SK-N-MC (cell line): Measurements from ENCODE around the gene KRT14.
"Not testable (repeated sequence)": the region's sequence is repeated elsewhere in the genome, so short reads cannot be mapped to it uniquely, and the experiment has no call there.

Experiments used
- DNase-seq: peaks from one replicate; pipeline ENCODE4 v3.0.0-alpha.2; 2011; ENCODE audit warnings: low read depth, low spot score
- H3K27ac ChIP-seq: fragments of 200-600 bp; sonication (generic); 2 replicates; pipeline ENCODE4 v1.5.1; 2016; ENCODE audit warnings: mixed run types
- H3K36me3 ChIP-seq: fragments of 200-600 bp; sonication (generic); 2 replicates; pipeline ENCODE4 v1.6.1; 2017; ENCODE audit warnings: antibody characterized with exemption, low read length, mixed read lengths; ENCODE audit not compliant: insufficient read depth
- H3K4me3 ChIP-seq: fragments of 200-600 bp; sonication (generic); 2 replicates; pipeline ENCODE4 v1.5.1; 2016
- H3K9ac ChIP-seq: fragments of 200-600 bp; sonication (generic); 2 replicates; pipeline ENCODE4 v1.8.0; 2017; ENCODE audit warnings: mixed run types, mixed read lengths; ENCODE audit not compliant: insufficient read length
- H3K9me3 ChIP-seq: fragments of 200-600 bp; sonication (generic); 2 replicates; pipeline ENCODE4 v1.6.1; 2017; ENCODE audit warnings: low read depth, mild to moderate bottlenecking, antibody characterized with exemption, low read length, moderate library complexity, mixed read lengths
- EZH2 ChIP-seq: fragments of 200-600 bp; sonication (generic); IDR thresholded peaks from one replicate; pipeline ENCODE4 v1.6.1; 2017; ENCODE audit warnings: antibody characterized with exemption
- FOXP2 ChIP-seq: optimal IDR thresholded peaks from 2 replicates; pipeline ENCODE3; 2011; ENCODE audit warnings: mild to moderate bottlenecking, moderate library complexity; ENCODE audit not compliant: insufficient read depth; ENCODE audit errors: extremely low read length, control extremely low read depth
- POLR2AphosphoS5 ChIP-seq: IDR thresholded peaks from 2 replicates; pipeline ENCODE4 v1.6.1; 2012; ENCODE audit warnings: mild to moderate bottlenecking, low read depth, low read length, borderline replicate concordance

KRT14 gene

DNA sequence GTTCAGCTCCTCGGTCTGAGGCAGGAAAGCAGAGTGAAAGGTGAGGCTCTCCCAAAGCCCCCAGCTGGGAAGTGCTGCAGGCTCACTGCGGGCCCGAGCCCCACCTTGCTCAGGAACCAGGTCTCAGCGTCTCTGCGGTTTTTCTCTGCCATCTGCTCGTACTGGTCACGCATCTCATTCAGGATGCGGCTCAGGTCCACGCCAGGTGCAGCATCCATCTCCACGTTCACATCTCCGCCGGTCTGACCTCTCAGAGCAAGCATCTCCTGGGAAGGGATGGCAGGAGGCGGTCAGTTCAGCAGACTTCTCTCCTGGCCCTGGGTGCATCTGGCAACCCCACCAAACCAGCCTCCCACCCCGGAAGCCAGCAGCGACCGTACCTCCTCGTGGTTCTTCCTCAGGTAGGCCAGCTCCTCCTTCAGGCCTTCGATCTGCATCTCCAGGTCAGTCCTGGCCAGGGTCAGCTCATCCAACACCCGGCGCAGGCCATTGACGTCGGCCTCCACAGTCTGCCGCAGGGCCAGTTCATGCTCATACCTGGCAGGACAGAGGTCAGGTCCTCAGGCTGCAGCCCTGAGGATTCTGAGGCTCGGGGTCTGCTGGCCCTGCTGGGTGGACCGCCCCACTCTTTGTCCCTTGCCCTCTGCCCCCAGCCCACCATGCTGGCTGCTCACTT is 24.4 kb upstream of the KRT14 start:
- no peak for DNase-seq
- Histone ChIP-seq H3K9ac (no peak overlapping the region), H3K4me3 (no peak overlapping the region), H3K36me3 (no peaks in the 10 kb centered on the region), H3K9me3 (no peaks in the 10 kb centered on the region), H3K27ac (no peak overlapping the region)
- no peak for TF ChIP-seq POLR2AphosphoS5
- no peak for TF ChIP-seq FOXP2
- TF ChIP-seq EZH2: no peak

DNA sequence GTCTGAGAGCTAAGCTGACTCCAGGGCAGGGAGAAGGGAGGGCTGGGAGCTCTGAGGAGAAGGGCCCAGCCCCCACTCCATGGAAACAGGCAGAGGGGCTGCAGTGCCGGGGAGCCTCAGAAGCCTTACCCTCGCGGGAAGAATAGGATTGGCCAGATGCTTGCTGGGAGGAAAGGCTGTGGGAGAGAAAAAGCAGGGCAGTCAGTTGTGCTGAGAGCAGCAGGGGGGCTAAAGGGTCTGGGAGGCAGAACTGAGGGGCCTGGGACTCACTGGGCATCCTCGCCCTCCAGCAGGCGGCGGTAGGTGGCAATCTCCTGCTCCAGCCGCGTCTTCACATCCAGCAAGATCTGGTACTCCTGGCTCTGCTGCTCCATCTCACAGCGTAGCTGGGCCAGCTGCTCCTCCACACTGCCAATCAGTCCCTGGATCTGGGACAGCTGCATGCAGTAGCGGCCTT is 23.4 kb upstream of the KRT14 start:
- not testable (repeated sequence) for DNase-seq, H3K9me3 ChIP-seq, H3K4me3 ChIP-seq, H3K27ac ChIP-seq, H3K36me3 ChIP-seq, H3K9ac ChIP-seq

DNA sequence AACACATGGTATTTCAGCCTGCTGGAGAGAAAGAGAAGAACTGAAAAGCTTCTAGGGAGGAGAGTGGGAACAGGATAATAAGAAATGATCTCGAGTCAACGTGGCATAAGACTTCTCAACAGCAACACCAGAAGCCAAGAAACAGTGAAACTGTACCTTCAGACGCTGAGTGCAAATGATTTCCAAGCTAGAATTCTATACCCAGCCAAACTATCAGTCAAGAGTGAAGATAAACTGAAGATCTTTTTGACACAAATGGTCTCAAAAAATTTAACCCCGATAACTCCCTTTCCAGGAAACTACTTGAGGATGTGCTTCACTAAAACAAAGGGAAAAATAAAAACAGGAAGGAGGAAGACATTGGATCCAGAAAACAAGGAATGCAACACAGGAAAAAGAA is 20.2 kb upstream of the KRT14 start:
- not testable (repeated sequence) for H3K27ac ChIP-seq, DNase-seq, H3K9me3 ChIP-seq, H3K36me3 ChIP-seq, H3K4me3 ChIP-seq, H3K9ac ChIP-seq

DNA sequence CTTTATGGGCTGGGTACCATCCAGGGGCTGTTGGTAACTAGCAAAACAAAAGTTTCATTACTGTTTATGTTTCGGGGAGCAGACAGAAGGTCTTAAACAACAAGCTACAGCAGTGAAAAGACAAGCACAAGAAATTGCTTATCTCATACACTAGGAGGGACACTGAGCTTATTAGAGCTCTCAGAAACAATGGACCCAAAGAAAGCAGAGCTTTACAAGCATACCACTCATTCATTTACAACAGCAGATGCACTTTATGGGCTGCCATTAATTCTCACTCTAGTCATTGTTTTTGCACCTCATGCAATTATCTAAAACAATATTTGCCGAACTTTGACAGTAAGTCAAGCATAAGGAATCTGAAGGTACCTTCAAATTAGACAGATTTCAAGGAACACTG is 15.8 kb upstream of the KRT14 start:
- DNase-seq: no peak
- Histone ChIP-seq H3K9me3 (no peaks in the 10 kb centered on the region), H3K27ac (no peak overlapping the region), H3K36me3 (no peaks in the 10 kb centered on the region), H3K4me3 (no peak overlapping the region), H3K9ac (no peak overlapping the region)
- no peak for TF ChIP-seq EZH2
- TF ChIP-seq FOXP2: no peak
- TF ChIP-seq POLR2AphosphoS5: no peak

DNA sequence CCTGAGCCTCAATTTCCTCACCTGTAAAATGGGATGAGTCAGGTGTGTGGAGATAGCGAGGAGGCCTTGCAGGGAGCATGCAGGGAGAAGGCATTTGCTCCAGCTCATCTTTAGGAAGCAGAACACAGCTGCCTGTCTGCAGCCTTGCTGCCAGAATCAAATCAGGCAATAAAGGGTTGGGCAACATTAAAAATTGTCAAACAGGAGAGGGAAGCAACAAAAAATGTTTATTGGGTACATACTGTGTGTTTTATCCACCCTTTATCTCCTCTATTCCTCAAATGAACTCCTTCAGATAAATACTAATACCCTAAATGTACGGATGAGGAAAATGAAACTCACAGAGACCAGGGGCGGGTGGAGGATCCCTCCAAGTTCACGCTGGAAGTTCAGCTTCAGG is 13.6 kb upstream of the KRT14 start:
- no peak overlapping the region for H3K27ac ChIP-seq
- DNase-seq: no peak
- TF ChIP-seq POLR2AphosphoS5: no peak
- no peak for TF ChIP-seq FOXP2
- no peak for TF ChIP-seq EZH2
- H3K9me3 ChIP-seq: no peaks in the 10 kb centered on the region
- H3K36me3 ChIP-seq: no peaks in the 10 kb centered on the region
- H3K9ac ChIP-seq: no peak overlapping the region
- no peak overlapping the region for H3K4me3 ChIP-seq

DNA sequence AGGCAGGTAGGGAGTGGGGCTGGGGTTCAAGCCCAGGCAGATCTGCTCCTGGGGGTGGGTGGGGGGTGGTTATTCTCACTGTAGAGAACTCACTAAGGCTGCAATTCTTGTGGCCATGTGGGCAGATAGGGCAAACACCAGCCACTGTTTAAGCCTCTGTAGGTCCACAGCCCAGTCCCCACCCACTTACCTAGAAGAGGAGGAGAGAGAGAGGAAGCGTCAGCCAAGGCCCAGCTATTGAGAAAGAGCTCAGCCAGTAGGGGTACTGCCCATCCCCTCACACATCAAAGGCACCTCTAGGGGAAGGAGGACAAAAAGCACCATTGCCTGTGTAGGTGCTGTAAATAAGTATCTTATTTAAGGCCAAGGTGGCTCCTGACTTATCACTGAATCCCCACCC is 13.0 kb upstream of the KRT14 start:
- TF ChIP-seq POLR2AphosphoS5: no peak
- TF ChIP-seq EZH2: no peak
- H3K9ac ChIP-seq: no peak overlapping the region
- H3K4me3 ChIP-seq: no peak overlapping the region
- no peak overlapping the region for H3K27ac ChIP-seq
- H3K36me3 ChIP-seq: no peaks in the 10 kb centered on the region
- no peak for DNase-seq
- no peaks in the 10 kb centered on the region for H3K9me3 ChIP-seq

DNA sequence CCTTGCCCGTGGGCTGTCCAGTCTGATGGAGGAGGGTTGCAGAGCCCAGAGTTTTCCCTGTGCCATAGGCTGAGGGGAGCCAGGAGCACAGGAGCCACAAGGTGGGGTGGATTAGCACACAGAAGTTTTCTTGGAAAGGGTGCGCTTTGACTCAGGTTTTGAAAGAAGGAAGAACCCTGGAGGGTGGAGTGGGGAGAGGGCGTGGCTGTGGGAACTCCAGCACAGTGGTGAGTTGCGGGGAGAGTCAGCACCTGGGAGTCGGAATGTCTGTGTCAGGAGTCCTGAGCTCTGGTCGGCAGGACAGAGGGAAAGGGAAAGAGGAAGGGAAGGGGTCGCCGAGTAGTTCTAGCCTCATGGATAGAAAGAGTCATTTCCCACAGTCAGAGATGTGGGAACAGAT is 8.9 kb upstream of the KRT14 start:
- H3K27ac ChIP-seq: no peak overlapping the region
- no peaks in the 10 kb centered on the region for H3K9me3 ChIP-seq
- DNase-seq: no peak
- H3K36me3 ChIP-seq: no peaks in the 10 kb centered on the region
- H3K4me3 ChIP-seq: no peak overlapping the region
- TF ChIP-seq EZH2: no peak
- H3K9ac ChIP-seq: no peak overlapping the region

DNA sequence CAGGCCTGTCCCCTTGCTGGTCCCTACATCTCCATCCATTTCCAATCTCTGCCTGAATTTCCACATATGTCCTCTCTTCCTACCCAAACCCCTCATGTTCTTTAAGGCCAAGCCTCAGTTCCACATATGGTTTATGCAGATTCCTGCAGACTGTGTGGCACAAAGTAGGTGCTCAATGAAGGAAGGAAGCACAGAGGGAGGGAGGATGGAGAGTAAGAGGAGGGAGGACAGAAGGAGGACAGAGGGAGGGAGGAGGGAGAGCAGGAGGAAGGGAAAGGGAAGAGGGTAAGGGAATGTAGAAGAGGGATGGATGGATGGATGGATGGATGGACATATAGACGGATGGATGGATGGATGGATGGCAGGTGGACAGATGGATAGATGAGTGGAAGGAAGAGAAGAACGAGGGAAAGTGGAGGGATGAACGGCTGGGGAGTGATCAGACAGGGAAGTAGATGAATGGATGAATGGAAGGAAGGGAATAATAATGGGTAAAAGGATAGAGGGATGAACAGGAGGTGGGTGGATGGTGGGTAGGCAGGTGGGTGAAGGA is 7.7 kb upstream of the KRT14 start:
- H3K4me3 ChIP-seq: no peak overlapping the region
- TF ChIP-seq FOXP2 (no peak), EZH2 (no peak), POLR2AphosphoS5 (no peak)
- H3K36me3 ChIP-seq: no peaks in the 10 kb centered on the region
- no peak for DNase-seq
- H3K27ac ChIP-seq: no peak overlapping the region
- H3K9me3 ChIP-seq: no peaks in the 10 kb centered on the region
- H3K9ac ChIP-seq: no peak overlapping the region

DNA sequence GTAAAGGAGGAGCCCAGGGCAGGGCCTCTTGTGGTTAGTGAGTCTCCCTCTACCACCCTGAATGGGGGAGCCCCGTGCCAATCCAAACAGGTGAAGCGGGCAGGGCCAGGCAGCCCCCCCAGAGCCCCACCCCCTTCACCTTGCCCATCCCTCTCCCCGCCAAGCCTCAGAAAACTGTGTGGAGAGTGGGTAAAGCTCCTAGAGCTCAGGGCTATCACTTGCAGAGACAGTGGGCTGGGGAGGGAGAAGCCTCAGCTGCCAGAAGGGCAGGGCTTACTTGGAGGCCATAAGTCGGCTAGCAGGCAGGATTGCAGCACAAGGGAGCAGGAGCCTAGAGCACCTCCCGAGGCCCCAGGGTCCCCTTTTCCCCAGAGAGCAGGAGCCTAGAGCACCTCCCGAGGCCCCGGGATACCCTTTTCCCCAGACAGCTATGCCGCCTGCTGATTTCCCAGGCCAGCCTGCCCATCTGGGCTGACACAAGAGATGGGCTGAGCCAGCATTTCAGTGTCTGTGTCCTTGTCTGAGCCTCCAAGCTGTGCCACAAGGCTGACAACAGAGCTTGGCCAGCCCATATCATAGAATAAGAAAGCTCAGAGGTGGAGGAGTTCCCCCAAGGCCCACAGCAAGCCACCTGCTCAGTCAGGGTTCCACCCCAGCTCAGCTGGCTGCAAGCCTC is 6.7 kb upstream of the KRT14 start:
- no peak overlapping the region for H3K9ac ChIP-seq
- no peaks in the 10 kb centered on the region for H3K36me3 ChIP-seq
- DNase-seq: no peak
- no peak overlapping the region for H3K4me3 ChIP-seq
- H3K27ac ChIP-seq: no peak overlapping the region
- no peak for TF ChIP-seq FOXP2
- no peak for TF ChIP-seq EZH2
- TF ChIP-seq POLR2AphosphoS5: no peak
- H3K9me3 ChIP-seq: no peaks in the 10 kb centered on the region
